ENCODE data around the gene NSD2. TPM values are rescaled to one million over a fixed set of nuclear protein-coding genes. Genes with fewer than 3 reads are reported as not detected.

The NSD2 gene
- total and polyA plus RNA-seq, 9 of the 15 experiments (the other 6 are each of a cell fraction or from before 2014, with no cell fraction given) = 6.4 to 126 (median 58.8) TPM

GRCh38 chr4:1991087-1991486 lies 119.9 kb downstream of the NSD2 start:
- peaks cover 70% of the 10 kb centered on the region; the same call in 2 of the 3 replicates for H3K36me3 ChIP-seq (ENCODE audit: control insufficient read depth, insufficient read depth, low read length)
- H3K4me1 ChIP-seq (replicated peaks in 1 of 2; ENCODE audit: control insufficient read depth in 2 of 2, insufficient read depth in 2 of 2, low read length in 2 of 2) = peaks cover 0 to 30% of the 10 kb centered on the region in 2 experiments; a peak in 3 of 5 replicates
- ChIA-PET POLR2A (interaction anchor here (0.6 kb wide), 1 partner anchor 425 kb away, joined by 5 read pairs; no protein-coding TSS in a partner anchor), CTCF (ENCODE audit: low intra/inter-chr PET ratio) (no interaction called here)
- peaks cover 3% of the 10 kb centered on the region for H3K9me1 ChIP-seq (ENCODE audit: control insufficient read depth, insufficient read depth, low read length)
- H3K27ac ChIP-seq (ENCODE audit: extremely low read depth, low read depth, low read length) = no peak overlapping the region
- no peaks in the 10 kb centered on the region for H3K27me3 ChIP-seq (ENCODE audit: control insufficient read depth in 2 of 2, insufficient read depth in 2 of 2, low read length in 2 of 2)
- FAIRE-seq (no peak), ATAC-seq (no peak), DNase-seq (ENCODE audit: extremely low read depth in 1 of 4, low spot score in 3 of 4) (no peak)
- H3K4me3 ChIP-seq = no peak overlapping the region
- no peak overlapping the region for H2AFZ ChIP-seq (ENCODE audit: low read depth, low read length)
- no TSS peak for BruUV-seq (replicated peaks)
- H3K4me2 ChIP-seq (ENCODE audit: insufficient read depth, low read length) = no peak overlapping the region
- 92% methylated on average over 11 of the region's 11 CpGs for WGBS (ENCODE audit: insufficient coverage, low coverage, missing lambda C conversion rate)
- intact Hi-C loops (cut with micrococcal nuclease) = no loop called here
- no peak overlapping the region for H3K9ac ChIP-seq (ENCODE audit: insufficient read depth in 1 of 2, low read depth in 2 of 2, low read length in 2 of 2)
- H3K79me2 ChIP-seq (ENCODE audit: control insufficient read depth, insufficient read depth, low read length) = peaks cover 50% of the 10 kb centered on the region
- H3K9me3 ChIP-seq (replicated peaks; ENCODE audit: control insufficient read depth, insufficient read depth, low read depth, low read length) = no peaks in the 10 kb centered on the region
- in situ Hi-C loops (cut with MboI) = no loop called here
- no peaks in the 10 kb centered on the region; the same call in 1 of the 2 replicates for H4K20me1 ChIP-seq (replicated peaks; ENCODE audit: control insufficient read depth, insufficient read depth, low read length)
- TF ChIP-seq ZZZ3 (IDR thresholded peaks at IDR 0.05) (no peak), CSDE1 (IDR thresholded peaks at IDR 0.05) (no peak), MAFG (tag; conservative IDR thresholded peaks at IDR 0.05) (no peak), ZBTB17 (CRISPR knock-in tag; IDR thresholded peaks at IDR 0.05) (no peak), BRF1 (IDR thresholded peaks at IDR 0.05; ENCODE audit: borderline replicate concordance, extremely low read depth, insufficient read length) (no peak), TFAM (CRISPR knock-in tag; conservative IDR thresholded peaks at IDR 0.05) (no peak), ZMIZ1 (IDR thresholded peaks at IDR 0.05; ENCODE audit: low read depth in 2 of 2, low read length in 2 of 2) (no peak), TRIM24 (IDR thresholded peaks at IDR 0.05) (no peak), DPF2 (IDR thresholded peaks at IDR 0.05) (no peak), XRCC5 (IDR thresholded peaks at IDR 0.05; ENCODE audit: low read depth, low read length) (no peak), ZNF76 (CRISPR knock-in tag; IDR thresholded peaks at IDR 0.05; ENCODE audit: borderline replicate concordance) (no peak), TEAD2 (tag; IDR thresholded peaks at IDR 0.05) (no peak), CBX5 (IDR thresholded peaks at IDR 0.05; ENCODE audit: borderline replicate concordance, low read depth) (no peak)

Measured in K562 (cell line).